Trophoblast cell (in vitro differentiated cells and primary cell): Measurements from ENCODE around the gene TSPEAR.

ENCODE experiments used
- DNase-seq, 2 donors: peaks; one replicate each; pipeline ENCODE4 v3.0.0-alpha.2; 2016
- H2AFZ ChIP-seq: 2 replicates; pipeline ENCODE4 v1.6.1; 2013; ENCODE audit warnings: low read length, moderate library complexity, mild to moderate bottlenecking; ENCODE audit not compliant: insufficient read depth, poor library complexity
- H2AK5ac ChIP-seq: 2 replicates; pipeline ENCODE4 v1.6.1; 2013; ENCODE audit warnings: mild to moderate bottlenecking, low read length
- H2BK120ac ChIP-seq: 2 replicates; pipeline ENCODE4 v1.6.1; 2013; ENCODE audit warnings: low read length, mild to moderate bottlenecking, moderate library complexity; ENCODE audit not compliant: insufficient read depth, poor library complexity
- H2BK12ac ChIP-seq: 2 replicates; pipeline ENCODE4 v1.6.1; 2013; ENCODE audit warnings: mild to moderate bottlenecking, low read length, moderate library complexity
- H2BK5ac ChIP-seq: 2 replicates; pipeline ENCODE4 v1.6.1; 2013; ENCODE audit warnings: low read length, low read depth, moderate library complexity, mild to moderate bottlenecking; ENCODE audit not compliant: poor library complexity
- H3K14ac ChIP-seq: 2 replicates; pipeline ENCODE4 v1.6.1; 2013; ENCODE audit warnings: mild to moderate bottlenecking, low read length
- H3K18ac ChIP-seq: 2 replicates; pipeline ENCODE4 v1.6.1; 2013; ENCODE audit warnings: mild to moderate bottlenecking, low read length
- H3K23ac ChIP-seq: 2 replicates; pipeline ENCODE4 v1.6.1; 2013; ENCODE audit warnings: low read length
- H3K27ac ChIP-seq: 2 replicates; pipeline ENCODE4 v1.5.1; 2013; ENCODE audit warnings: low read depth, mild to moderate bottlenecking, inconsistent platforms, low read length, moderate library complexity
- H3K27me3 ChIP-seq: 2 replicates; pipeline ENCODE4 v1.6.1; 2013; ENCODE audit warnings: inconsistent platforms, mild to moderate bottlenecking, low read length, moderate library complexity; ENCODE audit not compliant: insufficient read depth
- H3K36me3 ChIP-seq, 2 experiments: 1 replicate in 1 of 2; 2 replicates in 1 of 2; pipeline ENCODE4 v1.6.1; 2013; ENCODE audit warnings: low read length in 2 of 2, mild to moderate bottlenecking in 2 of 2, moderate library complexity in 1 of 2; ENCODE audit not compliant: insufficient read depth in 2 of 2, control insufficient read depth in 1 of 2
- H3K4ac ChIP-seq: 2 replicates; pipeline ENCODE4 v1.6.1; 2013; ENCODE audit warnings: low read depth, mild to moderate bottlenecking, low read length, moderate library complexity
- H3K4me1 ChIP-seq, 2 experiments: 1 replicate in 1 of 2; 2 replicates in 1 of 2; pipeline ENCODE4 v1.6.1; 2013; ENCODE audit warnings: low read length in 2 of 2, mild to moderate bottlenecking in 2 of 2, moderate library complexity in 1 of 2; ENCODE audit not compliant: insufficient read depth in 2 of 2, control insufficient read depth in 1 of 2
- H3K4me2 ChIP-seq: 2 replicates; pipeline ENCODE4 v1.6.1; 2013; ENCODE audit warnings: inconsistent platforms, mild to moderate bottlenecking, low read length, moderate library complexity
- H3K4me3 ChIP-seq: 2 replicates; pipeline ENCODE4 v1.5.1; 2013; ENCODE audit warnings: mild to moderate bottlenecking, low read depth, low read length, inconsistent platforms
- H3K79me1 ChIP-seq: one replicate; pipeline ENCODE4 v1.6.1; 2013; ENCODE audit warnings: low read length
- H3K79me2 ChIP-seq: 2 replicates; pipeline ENCODE4 v1.6.1; 2013; ENCODE audit warnings: low read length, mild to moderate bottlenecking; ENCODE audit not compliant: control insufficient read depth, insufficient read depth, poor library complexity
- H3K9ac ChIP-seq: 2 replicates; pipeline ENCODE4 v1.6.1; 2013; ENCODE audit warnings: mild to moderate bottlenecking, low read length
- H3K9me3 ChIP-seq: 2 replicates; pipeline ENCODE4 v1.6.1; 2013; ENCODE audit warnings: low read depth, mild to moderate bottlenecking, control low read depth, inconsistent platforms, low read length; ENCODE audit not compliant: insufficient read depth
- H4K12ac ChIP-seq: 2 replicates; pipeline ENCODE4 v1.6.1; 2013; ENCODE audit warnings: low read depth, mild to moderate bottlenecking, low read length, moderate library complexity
- H4K8ac ChIP-seq: 2 replicates; pipeline ENCODE4 v1.6.1; 2013; ENCODE audit warnings: low read depth, mild to moderate bottlenecking, low read length, moderate library complexity
- H4K91ac ChIP-seq: one replicate; pipeline ENCODE4 v1.6.1; 2013; ENCODE audit warnings: low read depth, mild to moderate bottlenecking, low read length, moderate library complexity
- WGBS: extraction: QIAGEN DNeasy Blood & Tissue Kit; methylation state at CpG from one replicate; pipeline ENCODE4 v1.1.7; 2013; ENCODE audit warnings: missing lambda C conversion rate; ENCODE audit not compliant: insufficient read length, insufficient coverage; ENCODE audit errors: extremely low coverage; 5-methylcytosine and 5-hydroxymethylcytosine counted together

The TSPEAR gene

DNA sequence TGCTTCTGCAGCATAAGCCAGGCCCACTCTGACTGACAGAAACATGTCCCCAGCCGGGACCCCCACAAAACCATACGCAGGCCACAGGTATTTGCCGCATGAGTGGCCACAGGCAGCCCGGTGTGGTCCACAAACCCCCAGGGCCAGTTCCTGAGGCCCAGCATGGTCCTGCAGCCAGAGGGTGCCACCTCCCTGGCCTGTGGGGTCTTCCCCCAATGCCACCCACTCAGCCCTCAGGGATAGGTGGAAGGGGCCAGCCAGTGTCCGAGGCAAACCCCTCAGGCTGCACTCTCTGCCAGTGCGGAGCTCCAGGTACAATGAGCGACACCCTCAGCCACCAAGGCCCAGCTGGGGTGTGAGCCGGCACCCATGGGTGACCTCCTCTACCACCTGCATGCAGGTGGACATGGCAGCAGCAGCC is 46.8 kb upstream of the TSPEAR start:
- H3K79me2 ChIP-seq = no peaks in the 10 kb centered on the region
- H3K18ac ChIP-seq = no peak overlapping the region
- H3K27ac ChIP-seq = no peak overlapping the region
- H3K9ac ChIP-seq = no peak overlapping the region
- H2BK5ac ChIP-seq = no peak overlapping the region
- H3K4me3 ChIP-seq = no peak overlapping the region
- H2AK5ac ChIP-seq = no peak overlapping the region
- no peak overlapping the region for H4K8ac ChIP-seq
- peaks cover 7% of the 10 kb centered on the region for H3K9me3 ChIP-seq
- H3K23ac ChIP-seq = no peak overlapping the region
- no peak overlapping the region for H2BK120ac ChIP-seq
- H3K4me1 ChIP-seq = peaks cover 1 to 2% of the 10 kb centered on the region in 2 experiments
- H3K4me2 ChIP-seq = no peak overlapping the region
- H3K27me3 ChIP-seq = no peaks in the 10 kb centered on the region
- DNase-seq = no peak
- no peak overlapping the region for H4K12ac ChIP-seq
- H2BK12ac ChIP-seq = no peak overlapping the region
- no peaks in the 10 kb centered on the region for H3K36me3 ChIP-seq
- no peak overlapping the region for H4K91ac ChIP-seq
- H3K4ac ChIP-seq = no peak overlapping the region
- no peak overlapping the region for H3K14ac ChIP-seq
- no CpG with 5 or more reads among the region's 8 CpGs for whole genome bisulfite sequencing
- H2AFZ ChIP-seq = no peak overlapping the region
- no peaks in the 10 kb centered on the region for H3K79me1 ChIP-seq

DNA sequence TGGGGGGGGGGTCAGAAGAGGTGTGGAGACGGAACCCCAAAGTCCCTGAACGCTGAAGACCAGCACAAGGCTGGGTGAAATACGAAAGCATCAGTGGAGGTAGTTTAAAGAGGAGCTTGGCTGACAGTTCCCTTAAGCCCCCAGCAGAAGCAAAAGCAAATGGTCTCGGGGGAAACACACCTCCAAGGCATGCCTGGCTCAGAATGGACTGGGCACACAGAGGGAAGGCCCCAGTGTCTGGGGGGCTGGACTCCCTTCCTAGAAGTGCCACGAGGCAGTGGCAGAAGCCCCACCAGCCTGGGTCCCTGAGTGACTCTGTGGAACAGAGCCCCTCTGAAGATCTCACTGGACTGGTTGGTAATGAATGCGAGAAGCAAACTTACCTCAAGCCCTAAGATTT is 46.4 kb upstream of the TSPEAR start:
- Histone ChIP-seq H3K9me3 (peaks cover 7% of the 10 kb centered on the region), H3K4ac (no peak overlapping the region), H3K27ac (no peak overlapping the region), H2BK12ac (no peak overlapping the region), H2BK120ac (no peak overlapping the region), H4K8ac (no peak overlapping the region), H3K18ac (no peak overlapping the region), H3K4me2 (no peak overlapping the region), H3K36me3 (no peaks in the 10 kb centered on the region), H2AFZ (no peak overlapping the region), H3K27me3 (no peaks in the 10 kb centered on the region), H3K79me2 (no peaks in the 10 kb centered on the region), H3K4me1 (peaks cover 4 to 5% of the 10 kb centered on the region in 2 experiments), H3K79me1 (no peaks in the 10 kb centered on the region), H4K12ac (no peak overlapping the region), H2BK5ac (no peak overlapping the region), H4K91ac (no peak overlapping the region), H3K23ac (no peak overlapping the region), H3K4me3 (no peak overlapping the region), H2AK5ac (no peak overlapping the region), H3K9ac (no peak overlapping the region), H3K14ac (no peak overlapping the region)
- WGBS = no CpG with 5 or more reads among the region's 6 CpGs
- no peak for DNase-seq

- no peaks in the 10 kb centered on the region for H3K27me3 ChIP-seq
- H3K27ac ChIP-seq = no peak overlapping the region
- no peaks in the 10 kb centered on the region for H3K79me2 ChIP-seq
- no peak overlapping the region for H2BK5ac ChIP-seq
- no peak for DNase-seq
- no peak overlapping the region for H2BK120ac ChIP-seq
- no peak overlapping the region for H3K4me2 ChIP-seq
- H3K18ac ChIP-seq = no peak overlapping the region
- H2AFZ ChIP-seq = no peak overlapping the region
- peaks cover 7% of the 10 kb centered on the region for H3K9me3 ChIP-seq
- H3K23ac ChIP-seq = no peak overlapping the region
- H2BK12ac ChIP-seq = no peak overlapping the region
- no peaks in the 10 kb centered on the region for H3K36me3 ChIP-seq
- H3K79me1 ChIP-seq = no peaks in the 10 kb centered on the region
- H2AK5ac ChIP-seq = no peak overlapping the region
- H3K4me3 ChIP-seq = no peak overlapping the region
- H4K91ac ChIP-seq = no peak overlapping the region
- no peak overlapping the region for H3K4ac ChIP-seq
- no peak overlapping the region for H4K8ac ChIP-seq
- H3K9ac ChIP-seq = no peak overlapping the region
- H4K12ac ChIP-seq = no peak overlapping the region
- no peak overlapping the region for H3K14ac ChIP-seq
- no CpG with 5 or more reads among the region's 23 CpGs for WGBS
- H3K4me1 ChIP-seq = peaks cover 5 to 7% of the 10 kb centered on the region in 2 experiments
Measured at GRCh38 chr21:44756423-44757185, 45.2 kb upstream of the TSPEAR start.

- Histone ChIP-seq H3K23ac (no peak overlapping the region), H4K8ac (no peak overlapping the region), H3K36me3 (no peaks in the 10 kb centered on the region), H3K14ac (no peak overlapping the region), H3K9ac (no peak overlapping the region), H2BK120ac (no peak overlapping the region), H3K9me3 (peaks cover 7% of the 10 kb centered on the region), H2BK5ac (no peak overlapping the region), H2AK5ac (no peak overlapping the region), H3K79me1 (no peaks in the 10 kb centered on the region), H3K18ac (no peak overlapping the region), H2BK12ac (no peak overlapping the region), H3K27ac (no peak overlapping the region), H3K27me3 (no peaks in the 10 kb centered on the region), H3K79me2 (no peaks in the 10 kb centered on the region), H3K4ac (no peak overlapping the region), H4K91ac (no peak overlapping the region), H2AFZ (no peak overlapping the region), H3K4me3 (no peak overlapping the region), H3K4me1 (peaks cover 5 to 7% of the 10 kb centered on the region in 2 experiments), H3K4me2 (no peak overlapping the region), H4K12ac (no peak overlapping the region)
- DNase-seq = no peak
- no CpG with 5 or more reads among the region's 5 CpGs for WGBS
Measured at GRCh38 chr21:44755227-44755626, 43.9 kb upstream of the TSPEAR start.
